ENCODE data around the gene KCNQ1.

- no peak for TF ChIP-seq POLR2A (IDR thresholded peaks at IDR 0.05; ENCODE audit: low read depth, low read length)
- no peak for TF ChIP-seq TAF1 (IDR thresholded peaks at IDR 0.05; ENCODE audit: borderline replicate concordance, low read depth, low read length)
- no peak for TF ChIP-seq POLR2AphosphoS5 (IDR thresholded peaks at IDR 0.05; ENCODE audit: low read depth, low read length)
These were observed 381.3 kb downstream of the KCNQ1 start for GRCh38 chr11:2825889-2826678.

Measured in GM12892 (cell line).